Peyer's patch (tissue), 4 donors: ENCODE data around the gene STAT6.
"Not testable (repeated sequence)": the region's sequence is repeated elsewhere in the genome, so short reads cannot be mapped to it uniquely, and the experiment has no call there.

Source experiments
- CTCF ChIP-seq, 6 experiments: fragments of 450-650 bp in 4 of 6; fragments of 200-600 bp in 2 of 6; sonication (generic) in 1 of 6; IDR thresholded peaks; one replicate each; pipeline ENCODE4 v1.5.1; 2017 to 2019; ENCODE audit warnings: antibody characterized with exemption in 6 of 6, mild to moderate bottlenecking in 3 of 6, moderate library complexity in 1 of 6
- POLR2A ChIP-seq, 2 donors: fragments of 450-650 bp; IDR thresholded peaks; one replicate each; pipeline ENCODE4 v1.5.1; 2017; ENCODE audit warnings: antibody characterized with exemption in 2 of 2, mild to moderate bottlenecking in 2 of 2, moderate library complexity in 2 of 2

- TF ChIP-seq CTCF, POLR2A (IDR thresholded peaks at IDR 0.05): not testable (repeated sequence)
Observed at GRCh38 chr12:57053901-57054300, 57.3 kb downstream of the STAT6 start.
